ENCODE results near the gene PTCD1. TPM values are rescaled to one million over a fixed set of nuclear protein-coding genes. Genes with fewer than 3 reads are reported as not detected.
A peak's percentile ranks its signal among the peaks of the same experiment; 100 is the strongest.

Gene PTCD1
- total RNA-seq, 1 donor from 2014 or later, result 5.7 TPM

GRCh38 chr7:99410635-99411034 is 28.0 kb downstream of the PTCD1 start:
- Histone ChIP-seq H3K9me3 (ENCODE audit: control insufficient read depth in 3 of 3, low read length in 3 of 3) (no peaks in the 10 kb centered on the region), H3K9ac (ENCODE audit: low read depth in 1 of 3, low read length in 3 of 3) (no peak overlapping the region), H3K27ac (ENCODE audit: low read depth, low read length) (no peak overlapping the region), H3K4me3 (ENCODE audit: low read length in 3 of 3) (no peak overlapping the region), H3K4me1 (ENCODE audit: control insufficient read depth in 3 of 3, insufficient read depth in 3 of 3, low read length in 3 of 3) (peaks cover 29 to 34% (median 30%) of the 10 kb centered on the region in 3 donors), H3K27me3 (ENCODE audit: control insufficient read depth in 3 of 3, insufficient read depth in 3 of 3, low read length in 3 of 3) (no peaks in the 10 kb centered on the region), H3K36me3 (ENCODE audit: control insufficient read depth in 3 of 3, insufficient read depth in 3 of 3, low read length in 3 of 3) (peaks cover 30 to 39% (median 30%) of the 10 kb centered on the region in 3 donors)

GRCh38 chr7:99409806-99410205 is 28.8 kb downstream of the PTCD1 start:
- peaks cover 30 to 42% (median 32%) of the 10 kb centered on the region in 3 donors for H3K4me1 ChIP-seq (ENCODE audit: control insufficient read depth in 3 of 3, insufficient read depth in 3 of 3, low read length in 3 of 3)
- peak overlapping the region; percentile 97 to 100 (median 98) for H3K9ac ChIP-seq (ENCODE audit: low read depth in 1 of 3, low read length in 3 of 3)
- peak overlapping the region; percentile 97 to 100 (median 99) for H3K4me3 ChIP-seq (ENCODE audit: low read length in 3 of 3)
- peaks cover 25 to 38% (median 26%) of the 10 kb centered on the region in 3 donors for H3K36me3 ChIP-seq (ENCODE audit: control insufficient read depth in 3 of 3, insufficient read depth in 3 of 3, low read length in 3 of 3)
- peak overlapping the region; percentile 98 for H3K27ac ChIP-seq (ENCODE audit: low read depth, low read length)
- no peaks in the 10 kb centered on the region for H3K27me3 ChIP-seq (ENCODE audit: control insufficient read depth in 3 of 3, insufficient read depth in 3 of 3, low read length in 3 of 3)
- no peaks in the 10 kb centered on the region for H3K9me3 ChIP-seq (ENCODE audit: control insufficient read depth in 3 of 3, low read length in 3 of 3)

DNA sequence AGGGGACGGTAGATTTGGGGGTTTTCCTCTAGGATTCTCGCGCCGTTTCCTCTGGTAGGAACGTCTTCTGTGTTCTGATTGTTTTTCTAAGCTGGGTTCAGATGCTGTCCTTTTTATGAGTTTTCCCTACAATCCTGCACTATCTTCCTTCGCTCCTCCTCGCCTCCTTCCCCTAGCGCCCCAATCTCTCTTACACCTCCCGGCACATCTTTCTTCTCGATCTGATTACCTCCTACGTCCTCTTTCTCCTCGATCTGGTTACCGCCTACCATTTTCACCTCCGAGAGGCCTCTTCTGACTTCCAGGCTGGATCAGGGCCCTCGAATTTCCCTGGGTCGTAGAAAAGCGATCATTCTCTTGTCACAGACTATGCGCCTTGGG is 29.4 kb downstream of the PTCD1 start:
- peaks cover 28 to 38% (median 29%) of the 10 kb centered on the region in 3 donors for H3K36me3 ChIP-seq (ENCODE audit: control insufficient read depth in 3 of 3, insufficient read depth in 3 of 3, low read length in 3 of 3)

GRCh38 chr7:99408379-99409191 is 30.0 kb downstream of the PTCD1 start, which contains the start of the genes BUD31 and PDAP1:
TSS of gene BUD31 (plus strand) at chr7:99408969. CDS start at chr7:99411093, 2,124 bp downstream.
TSS of gene PDAP1 (minus strand) at chr7:99408597. CDS start at chr7:99408548, 49 bp downstream.
- H3K9me3 ChIP-seq (ENCODE audit: control insufficient read depth in 3 of 3, low read length in 3 of 3), result no peaks in the 10 kb centered on the region
- H3K36me3 ChIP-seq (ENCODE audit: control insufficient read depth in 3 of 3, insufficient read depth in 3 of 3, low read length in 3 of 3), result peaks cover 33 to 42% (median 35%) of the 10 kb centered on the region in 3 donors
- H3K27me3 ChIP-seq (ENCODE audit: control insufficient read depth in 3 of 3, insufficient read depth in 3 of 3, low read length in 3 of 3), result no peaks in the 10 kb centered on the region
- H3K4me3 ChIP-seq (ENCODE audit: low read length in 3 of 3), result peak within 1 kb of the TSS; percentile 97 to 100 (median 99)
- peaks cover 42 to 54% (median 43%) of the 10 kb centered on the region in 3 donors for H3K4me1 ChIP-seq (ENCODE audit: control insufficient read depth in 3 of 3, insufficient read depth in 3 of 3, low read length in 3 of 3)
- H3K27ac ChIP-seq (ENCODE audit: low read depth, low read length), result peak within 1 kb of the TSS; percentile 98
- H3K9ac ChIP-seq (ENCODE audit: low read depth in 1 of 3, low read length in 3 of 3), result peak within 1 kb of the TSS; percentile 97 to 100 (median 98)

More for the DNA sequence above, 29.4 kb downstream of the PTCD1 start:
- Histone ChIP-seq H3K27ac (ENCODE audit: low read depth, low read length) (peak overlapping the region; percentile 98), H3K9me3 (ENCODE audit: control insufficient read depth in 3 of 3, low read length in 3 of 3) (no peaks in the 10 kb centered on the region), H3K4me3 (ENCODE audit: low read length in 3 of 3) (peak overlapping the region; percentile 97 to 100 (median 99)), H3K9ac (ENCODE audit: low read depth in 1 of 3, low read length in 3 of 3) (peak overlapping the region; percentile 97 to 100 (median 98)), H3K27me3 (ENCODE audit: control insufficient read depth in 3 of 3, insufficient read depth in 3 of 3, low read length in 3 of 3) (no peaks in the 10 kb centered on the region), H3K4me1 (ENCODE audit: control insufficient read depth in 3 of 3, insufficient read depth in 3 of 3, low read length in 3 of 3) (peaks cover 37 to 48% (median 38%) of the 10 kb centered on the region in 3 donors)

GRCh38 chr7:99407872-99408378 is 30.7 kb downstream of the PTCD1 start:
- Histone ChIP-seq H3K9me3 (ENCODE audit: control insufficient read depth in 3 of 3, low read length in 3 of 3) (no peaks in the 10 kb centered on the region), H3K27me3 (ENCODE audit: control insufficient read depth in 3 of 3, insufficient read depth in 3 of 3, low read length in 3 of 3) (no peaks in the 10 kb centered on the region), H3K4me1 (ENCODE audit: control insufficient read depth in 3 of 3, insufficient read depth in 3 of 3, low read length in 3 of 3) (peaks cover 42 to 56% (median 44%) of the 10 kb centered on the region in 3 donors), H3K4me3 (ENCODE audit: low read length in 3 of 3) (peak overlapping the region; percentile 97 to 100 (median 99)), H3K27ac (ENCODE audit: low read depth, low read length) (peak overlapping the region; percentile 98), H3K36me3 (ENCODE audit: control insufficient read depth in 3 of 3, insufficient read depth in 3 of 3, low read length in 3 of 3) (peaks cover 35 to 42% (median 36%) of the 10 kb centered on the region in 3 donors), H3K9ac (ENCODE audit: low read depth in 1 of 3, low read length in 3 of 3) (peak overlapping the region; percentile 97 to 100 (median 98))

DNA sequence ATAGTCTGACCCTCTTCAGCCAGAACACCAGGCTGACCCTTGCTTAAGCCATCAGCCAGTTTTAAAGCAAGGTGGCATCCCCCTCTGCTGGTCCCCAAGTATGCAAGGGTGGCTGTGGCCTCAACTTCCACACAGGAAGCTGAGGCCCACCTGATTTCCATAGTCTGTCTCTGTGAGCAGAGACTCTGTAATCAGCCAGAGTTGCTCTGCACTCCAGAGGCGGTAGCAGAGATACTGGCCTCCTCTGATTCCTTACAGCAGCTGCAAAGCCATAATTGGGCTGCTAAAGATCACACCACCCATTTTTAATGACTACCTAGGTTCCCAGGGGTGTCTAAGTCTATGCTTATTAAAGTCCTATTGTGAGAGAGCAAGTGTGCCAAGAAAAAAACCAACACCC is 32.0 kb downstream of the PTCD1 start:
- H3K4me1 ChIP-seq (ENCODE audit: control insufficient read depth in 3 of 3, insufficient read depth in 3 of 3, low read length in 3 of 3), result peaks cover 42 to 56% (median 44%) of the 10 kb centered on the region in 3 donors
- H3K9ac ChIP-seq (ENCODE audit: low read depth in 1 of 3, low read length in 3 of 3), result peak overlapping the region; percentile 8 to 59 (median 28)
- peaks cover 32 to 37% (median 32%) of the 10 kb centered on the region in 3 donors for H3K36me3 ChIP-seq (ENCODE audit: control insufficient read depth in 3 of 3, insufficient read depth in 3 of 3, low read length in 3 of 3)
- H3K27me3 ChIP-seq (ENCODE audit: control insufficient read depth in 3 of 3, insufficient read depth in 3 of 3, low read length in 3 of 3), result no peaks in the 10 kb centered on the region
- no peaks in the 10 kb centered on the region for H3K9me3 ChIP-seq (ENCODE audit: control insufficient read depth in 3 of 3, low read length in 3 of 3)
- peak overlapping the region in 1 of 3 donors; percentile 100 for H3K4me3 ChIP-seq (ENCODE audit: low read length in 3 of 3)
- H3K27ac ChIP-seq (ENCODE audit: low read depth, low read length), result no peak overlapping the region

GRCh38 chr7:99404977-99405320 is 33.6 kb downstream of the PTCD1 start:
- H3K9me3 ChIP-seq (ENCODE audit: control insufficient read depth in 3 of 3, low read length in 3 of 3), result no peaks in the 10 kb centered on the region
- H3K27ac ChIP-seq (ENCODE audit: low read depth, low read length), result no peak overlapping the region
- H3K4me3 ChIP-seq (ENCODE audit: low read length in 3 of 3), result no peak overlapping the region
- H3K27me3 ChIP-seq (ENCODE audit: control insufficient read depth in 3 of 3, insufficient read depth in 3 of 3, low read length in 3 of 3), result no peaks in the 10 kb centered on the region
- H3K36me3 ChIP-seq (ENCODE audit: control insufficient read depth in 3 of 3, insufficient read depth in 3 of 3, low read length in 3 of 3), result peaks cover 36 to 38% (median 38%) of the 10 kb centered on the region in 3 donors
- no peak overlapping the region for H3K9ac ChIP-seq (ENCODE audit: low read depth in 1 of 3, low read length in 3 of 3)
- peaks cover 42 to 50% (median 42%) of the 10 kb centered on the region in 3 donors for H3K4me1 ChIP-seq (ENCODE audit: control insufficient read depth in 3 of 3, insufficient read depth in 3 of 3, low read length in 3 of 3)

GRCh38 chr7:99404235-99404976 is 34.2 kb downstream of the PTCD1 start:
- peaks cover 41 to 44% (median 44%) of the 10 kb centered on the region in 3 donors for H3K36me3 ChIP-seq (ENCODE audit: control insufficient read depth in 3 of 3, insufficient read depth in 3 of 3, low read length in 3 of 3)
- H3K27me3 ChIP-seq (ENCODE audit: control insufficient read depth in 3 of 3, insufficient read depth in 3 of 3, low read length in 3 of 3), result no peaks in the 10 kb centered on the region
- H3K9ac ChIP-seq (ENCODE audit: low read depth in 1 of 3, low read length in 3 of 3), result peak overlapping the region in 2 of 3 donors; percentile 19 to 33
- no peak overlapping the region for H3K4me3 ChIP-seq (ENCODE audit: low read length in 3 of 3)
- H3K4me1 ChIP-seq (ENCODE audit: control insufficient read depth in 3 of 3, insufficient read depth in 3 of 3, low read length in 3 of 3), result peaks cover 37 to 46% (median 40%) of the 10 kb centered on the region in 3 donors
- H3K9me3 ChIP-seq (ENCODE audit: control insufficient read depth in 3 of 3, low read length in 3 of 3), result no peaks in the 10 kb centered on the region
- no peak overlapping the region for H3K27ac ChIP-seq (ENCODE audit: low read depth, low read length)

GRCh38 chr7:99403764-99404163 is 34.8 kb downstream of the PTCD1 start:
- peak overlapping the region in 1 of 3 donors; percentile 19 for H3K9ac ChIP-seq (ENCODE audit: low read depth in 1 of 3, low read length in 3 of 3)
- peaks cover 47 to 50% (median 50%) of the 10 kb centered on the region in 3 donors for H3K36me3 ChIP-seq (ENCODE audit: control insufficient read depth in 3 of 3, insufficient read depth in 3 of 3, low read length in 3 of 3)
- no peak overlapping the region for H3K27ac ChIP-seq (ENCODE audit: low read depth, low read length)
- H3K4me3 ChIP-seq (ENCODE audit: low read length in 3 of 3), result no peak overlapping the region
- H3K4me1 ChIP-seq (ENCODE audit: control insufficient read depth in 3 of 3, insufficient read depth in 3 of 3, low read length in 3 of 3), result peaks cover 35 to 46% (median 45%) of the 10 kb centered on the region in 3 donors
- H3K27me3 ChIP-seq (ENCODE audit: control insufficient read depth in 3 of 3, insufficient read depth in 3 of 3, low read length in 3 of 3), result no peaks in the 10 kb centered on the region
- H3K9me3 ChIP-seq (ENCODE audit: control insufficient read depth in 3 of 3, low read length in 3 of 3), result no peaks in the 10 kb centered on the region
